ENCODE results near the gene ACAP3.

The ACAP3 gene

GRCh38 chr1:1307923-1308755, at the start of gene ACAP3, which contains the start of gene PUSL1:
TSS of gene ACAP3 (minus strand) at chr1:1307930. CDS start at chr1:1307815, 115 bp downstream.
TSS of gene PUSL1 (plus strand) at chr1:1308597. CDS start at chr1:1308644, 47 bp downstream.
- Histone ChIP-seq H3K27ac (ENCODE audit: low read length) (peak within 1 kb of the TSS; percentile 92), H4K20me1 (ENCODE audit: insufficient read depth, low read length) (no peaks in the 10 kb centered on the region), H3K27me3 (replicated peaks; ENCODE audit: insufficient read depth, low read length) (no peaks in the 10 kb centered on the region), H3K4me3 (ENCODE audit: low read length) (peak within 1 kb of the TSS; percentile 97), H3K9ac (ENCODE audit: low read length) (peak within 1 kb of the TSS; percentile 94), H3K4me2 (ENCODE audit: low read depth, low read length) (peak within 1 kb of the TSS; percentile 98), H3K4me1 (ENCODE audit: low read length) (peaks cover 10% of the 10 kb centered on the region), H3K9me3 (replicated peaks; ENCODE audit: insufficient read depth, low read length) (no peaks in the 10 kb centered on the region), H3K36me3 (replicated peaks; ENCODE audit: insufficient read depth, low read length) (no peaks in the 10 kb centered on the region), H3K9me2 (replicated peaks; ENCODE audit: insufficient read depth, low read length) (no peaks in the 10 kb centered on the region), H3F3A (ENCODE audit: insufficient read depth, low read length) (peaks cover 3% of the 10 kb centered on the region; the same call in 1 of the 2 replicates), H2AFZ (ENCODE audit: low read length) (peak within 1 kb of the TSS; percentile 98), H3K79me2 (ENCODE audit: low read length) (peaks cover 49% of the 10 kb centered on the region)
- peak; percentile 94 for DNase-seq
- TF ChIP-seq EZH2phosphoT487 (IDR thresholded peaks at IDR 0.05; ENCODE audit: low read length) (no peak), CTCF (IDR thresholded peaks at IDR 0.05; ENCODE audit: low read length) (no peak), EZH2 (optimal IDR thresholded peaks at IDR 0.05; ENCODE audit: low read depth, low read length) (no peak)

- Histone ChIP-seq H3K79me2 (ENCODE audit: low read length) (no peaks in the 10 kb centered on the region), H3K27ac (ENCODE audit: low read length) (no peak overlapping the region), H3K9me2 (replicated peaks; ENCODE audit: insufficient read depth, low read length) (no peaks in the 10 kb centered on the region), H3K9me3 (replicated peaks; ENCODE audit: insufficient read depth, low read length) (no peaks in the 10 kb centered on the region), H3K27me3 (replicated peaks; ENCODE audit: insufficient read depth, low read length) (peaks cover 65% of the 10 kb centered on the region), H2AFZ (ENCODE audit: low read length) (no peak overlapping the region), H3K36me3 (replicated peaks; ENCODE audit: insufficient read depth, low read length) (no peaks in the 10 kb centered on the region), H4K20me1 (ENCODE audit: insufficient read depth, low read length) (no peaks in the 10 kb centered on the region), H3K9ac (ENCODE audit: low read length) (no peak overlapping the region), H3K4me2 (ENCODE audit: low read depth, low read length) (no peak overlapping the region), H3K4me3 (ENCODE audit: low read length) (no peak overlapping the region), H3K4me1 (ENCODE audit: low read length) (no peaks in the 10 kb centered on the region), H3F3A (ENCODE audit: insufficient read depth, low read length) (no peaks in the 10 kb centered on the region)
- DNase-seq = no peak
- TF ChIP-seq EZH2phosphoT487 (IDR thresholded peaks at IDR 0.05; ENCODE audit: low read length) = no peak
- no peak for TF ChIP-seq EZH2 (optimal IDR thresholded peaks at IDR 0.05; ENCODE audit: low read depth, low read length)
- TF ChIP-seq CTCF (IDR thresholded peaks at IDR 0.05; ENCODE audit: low read length) = no peak
Observed at GRCh38 chr1:1356796-1357401, 49.2 kb upstream of the ACAP3 start.

- no peaks in the 10 kb centered on the region for H3F3A ChIP-seq (ENCODE audit: insufficient read depth, low read length)
- no peak overlapping the region for H3K9ac ChIP-seq (ENCODE audit: low read length)
- H3K79me2 ChIP-seq (ENCODE audit: low read length) = no peaks in the 10 kb centered on the region
- H3K4me3 ChIP-seq (ENCODE audit: low read length) = no peak overlapping the region
- H3K9me2 ChIP-seq (replicated peaks; ENCODE audit: insufficient read depth, low read length) = no peaks in the 10 kb centered on the region
- H3K4me1 ChIP-seq (ENCODE audit: low read length) = no peaks in the 10 kb centered on the region
- no peaks in the 10 kb centered on the region for H4K20me1 ChIP-seq (ENCODE audit: insufficient read depth, low read length)
- H3K27ac ChIP-seq (ENCODE audit: low read length) = no peak overlapping the region
- DNase-seq = no peak
- no peaks in the 10 kb centered on the region for H3K9me3 ChIP-seq (replicated peaks; ENCODE audit: insufficient read depth, low read length)
- H3K27me3 ChIP-seq (replicated peaks; ENCODE audit: insufficient read depth, low read length) = peaks cover 64% of the 10 kb centered on the region
- H3K36me3 ChIP-seq (replicated peaks; ENCODE audit: insufficient read depth, low read length) = no peaks in the 10 kb centered on the region
- H3K4me2 ChIP-seq (ENCODE audit: low read depth, low read length) = no peak overlapping the region
- TF ChIP-seq EZH2phosphoT487 (IDR thresholded peaks at IDR 0.05; ENCODE audit: low read length) (no peak), EZH2 (optimal IDR thresholded peaks at IDR 0.05; ENCODE audit: low read depth, low read length) (no peak), CTCF (IDR thresholded peaks at IDR 0.05; ENCODE audit: low read length) (no peak)
- H2AFZ ChIP-seq (ENCODE audit: low read length) = no peak overlapping the region
Observed at GRCh38 chr1:1356166-1356795, 48.6 kb upstream of the ACAP3 start.

Data from MM.1S (cell line).